Measurements from ENCODE around the gene NANP. TPM values are rescaled to one million over a fixed set of nuclear protein-coding genes. Genes with fewer than 3 reads are reported as not detected.
"Not testable (repeated sequence)": the region's sequence is repeated elsewhere in the genome, so short reads cannot be mapped to it uniquely, and the experiment has no call there.

Gene NANP
- total and polyA plus RNA-seq, 2 of the 4 experiments (the other 2 are of a cell fraction), result 4.9 to 7.2 TPM

GRCh38 chr20:25590778-25591177, 33.0 kb downstream of the NANP start:
- H3K56ac ChIP-seq (ENCODE audit: extremely low read depth, insufficient read depth, low read length); H3K9me3 ChIP-seq (ENCODE audit: control insufficient read depth, insufficient read depth, low read length); H3K4me2 ChIP-seq (ENCODE audit: low read depth, low read length); H2BK20ac ChIP-seq (ENCODE audit: low read depth, low read length); dilution Hi-C loops (cut with HindIII; ENCODE audit: low sequenced_read_pairs, unreplicated experiment); H3K18ac ChIP-seq (ENCODE audit: low read depth, low read length); CTCF ChIA-PET; H2AFZ ChIP-seq (replicated peaks; ENCODE audit: low read length, poor library complexity); BruUV-seq (replicated peaks); H3K14ac ChIP-seq (replicated peaks; ENCODE audit: low read depth, low read length); POLR2A ChIA-PET (ENCODE audit: unreplicated experiment); H4K20me1 ChIP-seq (ENCODE audit: insufficient read depth, low read length); H3K4me3 ChIP-seq (ENCODE audit: insufficient read depth, low read depth, low read length); H3K27ac ChIP-seq (ENCODE audit: insufficient read depth, low read length); H4K8ac ChIP-seq (ENCODE audit: low read depth in 2 of 2, low read length in 2 of 2); H4K5ac ChIP-seq (ENCODE audit: low read depth, low read length); H4K91ac ChIP-seq (ENCODE audit: insufficient read depth, low read depth, low read length); H3K79me1 ChIP-seq (ENCODE audit: low read depth in 1 of 2, low read length in 2 of 2); H2BK5ac ChIP-seq (ENCODE audit: low read depth, low read length, poor library complexity, severe bottlenecking); H3K27me3 ChIP-seq (ENCODE audit: control insufficient read depth, insufficient read depth, low read length); H2AK9ac ChIP-seq (replicated peaks; ENCODE audit: low read depth, low read length, poor library complexity); H2AK5ac ChIP-seq (ENCODE audit: low read depth, low read length); H3K4me1 ChIP-seq (ENCODE audit: control insufficient read depth, insufficient read depth, low read length); H3K4ac ChIP-seq (ENCODE audit: low read depth, low read length); H2BK120ac ChIP-seq (ENCODE audit: low read depth, low read length); H2BK15ac ChIP-seq (ENCODE audit: low read depth, low read length); ATAC-seq (ENCODE audit: low read depth); H3K9ac ChIP-seq (ENCODE audit: low read depth, low read length); H3K9me1 ChIP-seq (ENCODE audit: insufficient read depth, low read length); H3K23ac ChIP-seq (ENCODE audit: low read depth, low read length); DNase-seq; H3K36me3 ChIP-seq (ENCODE audit: control insufficient read depth, insufficient read depth, low read length): not testable (repeated sequence)
- in situ Hi-C loops (cut with MboI; ENCODE audit: low sequenced_read_pairs) (loop anchor here (25.0 kb wide), 1 partner anchor 603 kb away; the partner anchor contains the start of gene APMAP), intact Hi-C loops (cut with micrococcal nuclease) (loop anchor here (10.0 kb wide), 2 partner anchors 46 to 106 kb away; no protein-coding TSS in a partner anchor)
- no CpG with 5 or more reads among the region's 4 CpGs for WGBS, 2 experiments (ENCODE audit: extremely low coverage in 2 of 2, insufficient read length in 1 of 2)
